Measurements from ENCODE around the gene HYPK. TPM values are rescaled to one million over a fixed set of nuclear protein-coding genes. Genes with fewer than 3 reads are reported as not detected.

HYPK gene
- total RNA-seq, 4 donors from 2014 or later, result 4.3 to 17.4 (median 12.4) TPM

DNA sequence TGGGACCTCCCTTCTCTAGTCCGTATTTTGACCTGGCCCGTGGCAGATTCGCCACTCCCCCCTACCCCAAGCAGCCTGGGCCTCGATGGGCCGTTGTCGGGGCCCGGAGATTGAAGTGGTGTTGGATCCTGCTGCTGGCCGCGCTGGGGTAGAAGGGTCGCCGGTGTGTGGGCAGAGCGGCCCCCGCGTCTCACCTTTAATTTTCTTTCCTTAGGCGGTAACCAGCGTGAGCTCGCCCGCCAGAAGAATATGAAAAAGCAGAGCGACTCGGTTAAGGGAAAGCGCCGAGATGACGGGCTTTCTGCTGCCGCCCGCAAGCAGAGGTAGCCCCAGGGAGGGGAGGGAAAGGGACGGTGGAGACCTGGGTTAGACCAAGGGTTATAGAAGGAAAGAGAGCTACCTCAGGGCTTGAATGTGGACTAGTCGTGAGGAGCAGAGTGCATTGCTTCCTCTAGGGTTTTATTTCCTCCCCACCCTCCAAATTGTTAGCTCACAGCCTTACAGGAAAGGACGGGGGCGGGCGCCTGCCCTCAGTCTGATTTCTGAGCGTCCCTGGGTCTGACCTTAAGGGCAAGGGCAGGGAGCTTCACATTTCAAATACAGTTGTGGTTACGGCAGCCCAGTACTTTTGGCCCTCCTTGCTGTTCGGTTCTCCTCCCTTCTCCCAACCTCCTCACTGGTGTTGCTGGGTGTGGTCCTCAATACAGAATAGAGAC lies 7.5 kb upstream of the HYPK start:
- intact Hi-C loops (cut with DNase I; ENCODE audit: low total_unique reads), result no loop called here
- TF ChIP-seq, protein P1, sequence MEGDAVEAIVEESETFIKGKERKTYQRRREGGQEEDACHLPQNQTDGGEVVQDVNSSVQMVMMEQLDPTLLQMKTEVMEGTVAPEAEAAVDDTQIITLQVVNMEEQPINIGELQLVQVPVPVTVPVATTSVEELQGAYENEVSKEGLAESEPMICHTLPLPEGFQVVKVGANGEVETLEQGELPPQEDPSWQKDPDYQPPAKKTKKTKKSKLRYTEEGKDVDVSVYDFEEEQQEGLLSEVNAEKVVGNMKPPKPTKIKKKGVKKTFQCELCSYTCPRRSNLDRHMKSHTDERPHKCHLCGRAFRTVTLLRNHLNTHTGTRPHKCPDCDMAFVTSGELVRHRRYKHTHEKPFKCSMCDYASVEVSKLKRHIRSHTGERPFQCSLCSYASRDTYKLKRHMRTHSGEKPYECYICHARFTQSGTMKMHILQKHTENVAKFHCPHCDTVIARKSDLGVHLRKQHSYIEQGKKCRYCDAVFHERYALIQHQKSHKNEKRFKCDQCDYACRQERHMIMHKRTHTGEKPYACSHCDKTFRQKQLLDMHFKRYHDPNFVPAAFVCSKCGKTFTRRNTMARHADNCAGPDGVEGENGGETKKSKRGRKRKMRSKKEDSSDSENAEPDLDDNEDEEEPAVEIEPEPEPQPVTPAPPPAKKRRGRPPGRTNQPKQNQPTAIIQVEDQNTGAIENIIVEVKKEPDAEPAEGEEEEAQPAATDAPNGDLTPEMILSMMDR (IDR thresholded peaks at IDR 0.05), result no peak
- no peak for TF ChIP-seq POLR2A (IDR thresholded peaks at IDR 0.05)
- peak overlapping the region; percentile 95 for H3K4me3 ChIP-seq (ENCODE audit: low read depth, poor library complexity, severe bottlenecking)
- peak in 1 of 2 donors; percentile 30 for DNase-seq (ENCODE audit: low spot score in 2 of 2)
- WGBS, 2 donors, result 0 to 1% methylated on average over 33 of the region's 33 CpGs

DNA sequence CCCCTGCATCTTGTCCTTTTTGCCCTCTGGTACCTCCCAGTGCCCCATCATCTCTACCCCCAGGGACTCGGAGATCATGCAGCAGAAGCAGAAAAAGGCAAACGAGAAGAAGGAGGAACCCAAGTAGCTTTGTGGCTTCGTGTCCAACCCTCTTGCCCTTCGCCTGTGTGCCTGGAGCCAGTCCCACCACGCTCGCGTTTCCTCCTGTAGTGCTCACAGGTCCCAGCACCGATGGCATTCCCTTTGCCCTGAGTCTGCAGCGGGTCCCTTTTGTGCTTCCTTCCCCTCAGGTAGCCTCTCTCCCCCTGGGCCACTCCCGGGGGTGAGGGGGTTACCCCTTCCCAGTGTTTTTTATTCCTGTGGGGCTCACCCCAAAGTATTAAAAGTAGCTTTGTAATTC lies 6.8 kb upstream of the HYPK start:
- 73 to 76% methylated on average over 10 of the region's 10 CpGs for WGBS, 2 donors
- DNase-seq (ENCODE audit: low spot score in 2 of 2), result no peak
- no peak overlapping the region for H3K4me3 ChIP-seq (ENCODE audit: low read depth, poor library complexity, severe bottlenecking)

DNA sequence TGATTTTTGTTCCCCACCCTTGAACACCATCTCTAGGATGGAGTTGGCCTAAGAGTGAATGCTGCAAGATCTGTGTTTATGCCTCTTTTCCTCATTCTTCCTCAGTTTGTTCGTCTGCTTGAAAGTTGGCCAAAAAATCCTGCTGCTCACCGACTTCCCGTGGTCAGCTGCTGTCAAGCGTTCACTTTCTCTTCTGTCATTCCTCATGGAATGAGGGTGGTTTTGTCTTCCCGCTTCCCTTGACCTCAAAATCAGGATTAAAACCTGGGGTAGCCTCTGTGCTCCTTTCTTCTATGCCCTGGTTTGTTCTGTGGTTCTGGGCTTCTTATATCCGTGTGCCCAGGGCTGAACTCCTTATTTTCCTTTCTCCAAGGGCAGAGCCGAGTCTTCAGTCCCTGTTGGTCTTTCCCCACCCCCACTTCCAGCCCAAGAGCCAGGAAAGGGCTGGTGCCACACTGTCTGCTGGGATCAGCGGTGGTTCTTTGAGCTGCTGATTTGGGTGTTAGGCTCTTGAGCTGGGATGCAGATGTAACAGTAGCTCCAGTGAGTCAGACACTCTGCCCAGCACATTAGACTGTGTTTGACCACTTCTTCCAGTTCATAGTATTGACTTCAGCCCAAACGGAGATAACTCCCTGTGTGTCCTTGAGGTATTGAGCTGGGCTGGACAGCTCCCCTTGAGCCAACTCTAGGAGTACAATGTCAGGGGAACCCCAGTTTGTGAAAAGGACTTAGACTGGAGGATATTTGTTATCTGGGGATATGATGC lies 5.9 kb upstream of the HYPK start:
- no peak for DNase-seq (ENCODE audit: low spot score in 2 of 2)
- intact Hi-C loops (cut with DNase I; ENCODE audit: low total_unique reads), result no loop called here
- TF ChIP-seq, protein P1 (IDR thresholded peaks at IDR 0.05), result no peak
- TF ChIP-seq POLR2A (IDR thresholded peaks at IDR 0.05), result no peak
- WGBS, 2 donors, result 80 to 82% methylated on average over 9 of the region's 9 CpGs
- no peak overlapping the region for H3K4me3 ChIP-seq (ENCODE audit: low read depth, poor library complexity, severe bottlenecking)

More for the DNA sequence above, 6.8 kb upstream of the HYPK start:
- TF ChIP-seq POLR2A (IDR thresholded peaks at IDR 0.05), result no peak
- TF ChIP-seq, protein P1 (IDR thresholded peaks at IDR 0.05), result no peak
- intact Hi-C loops (cut with DNase I; ENCODE audit: low total_unique reads), result no loop called here

DNA sequence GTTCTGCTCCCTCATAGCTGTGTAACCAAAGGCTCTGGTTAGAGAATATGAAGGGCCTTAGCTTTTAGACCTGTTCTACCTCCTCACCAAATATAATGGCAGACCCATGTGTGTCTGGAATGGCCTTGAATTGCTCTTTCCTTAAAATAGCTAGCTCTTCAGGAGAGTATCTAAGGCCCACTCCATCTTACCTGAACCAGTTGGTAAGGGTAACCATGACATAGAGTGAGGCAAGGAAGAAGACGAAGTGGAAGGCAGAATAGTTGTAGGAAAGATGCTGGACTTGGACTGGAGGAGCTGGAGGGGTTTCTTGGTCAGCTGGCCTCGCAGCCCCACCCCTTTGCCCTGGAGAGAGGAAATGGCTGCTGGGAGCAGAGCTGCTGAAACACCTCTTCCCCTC lies 5.2 kb upstream of the HYPK start:
- no peak for TF ChIP-seq POLR2A (IDR thresholded peaks at IDR 0.05)
- TF ChIP-seq, protein P1 (IDR thresholded peaks at IDR 0.05), result no peak
- H3K4me3 ChIP-seq (ENCODE audit: low read depth, poor library complexity, severe bottlenecking), result no peak overlapping the region
- DNase-seq (ENCODE audit: low spot score in 2 of 2), result no peak
- intact Hi-C loops (cut with DNase I; ENCODE audit: low total_unique reads), result no loop called here
- WGBS, 2 donors, result 84 to 96% methylated on average over 2 of the region's 2 CpGs

DNA sequence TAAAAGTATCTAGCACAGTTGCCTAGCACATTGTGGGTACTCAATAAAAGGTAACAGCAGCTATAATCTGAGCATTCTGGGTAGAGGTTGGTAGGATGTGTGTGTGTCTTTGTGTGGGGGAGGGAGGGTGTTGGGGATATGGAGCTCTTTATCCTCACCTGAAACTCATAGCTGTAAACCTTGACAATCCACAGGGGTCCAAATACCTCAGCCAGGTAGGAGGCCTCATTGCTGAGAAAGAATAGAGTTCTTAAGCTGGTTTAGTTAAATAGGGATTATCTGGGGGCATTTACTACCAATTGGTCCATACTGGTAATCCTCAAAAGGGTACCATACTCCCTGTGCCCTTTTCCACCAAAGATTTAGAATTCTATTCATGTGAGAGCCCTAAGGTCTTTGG lies 4.4 kb upstream of the HYPK start:
- intact Hi-C loops (cut with DNase I; ENCODE audit: low total_unique reads), result no loop called here
- no peak overlapping the region for H3K4me3 ChIP-seq (ENCODE audit: low read depth, poor library complexity, severe bottlenecking)
- DNase-seq (ENCODE audit: low spot score in 2 of 2), result no peak
- TF ChIP-seq, protein P1 (IDR thresholded peaks at IDR 0.05), result no peak
- TF ChIP-seq POLR2A (IDR thresholded peaks at IDR 0.05), result no peak
